MV-4-11 (cell line): ENCODE results near the gene CROT.

Experiments
- DNase-seq: peaks from one replicate; lab custom pipeline; 2025; lab: John Stamatoyannopoulos, UW

CROT gene

DNA sequence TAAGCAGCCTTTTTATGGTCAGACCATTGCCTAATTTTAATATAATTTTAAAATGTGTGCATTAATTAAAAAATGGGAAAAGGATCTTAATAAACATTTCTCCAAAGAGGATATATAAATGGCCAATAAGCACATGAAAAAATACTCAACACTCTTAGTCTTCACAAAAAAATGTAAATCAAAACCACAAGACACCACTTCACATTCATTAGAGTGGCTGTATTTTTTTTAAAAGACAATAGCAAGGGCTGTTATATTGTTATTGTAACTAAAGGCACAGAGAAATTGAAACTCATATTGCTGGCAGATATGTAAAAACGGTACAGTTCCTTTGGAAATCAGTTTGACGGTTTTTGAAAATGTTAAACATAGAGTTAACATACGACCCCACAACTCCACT, 3.2 kb upstream of the CROT start:
- no peak for DNase-seq

DNA sequence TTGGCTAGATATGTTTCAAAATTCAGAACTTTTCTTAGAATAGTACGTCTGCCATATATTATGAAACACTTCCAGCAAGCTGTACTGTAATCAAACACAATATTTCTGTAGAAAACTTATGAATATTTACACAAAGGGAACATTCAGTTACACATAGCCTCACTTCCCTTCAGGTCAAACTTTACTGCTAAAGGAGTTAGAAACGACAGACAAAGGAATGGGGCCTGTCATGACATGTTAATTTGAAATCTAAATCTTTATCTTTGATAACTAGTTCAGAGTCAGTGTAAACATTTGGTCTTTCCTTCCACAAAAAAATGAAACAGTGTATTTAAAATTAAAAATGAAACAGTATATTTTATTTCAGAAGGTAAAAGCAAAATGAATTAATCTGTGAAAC, 1.0 kb upstream of the CROT start:
- no peak for DNase-seq

DNA sequence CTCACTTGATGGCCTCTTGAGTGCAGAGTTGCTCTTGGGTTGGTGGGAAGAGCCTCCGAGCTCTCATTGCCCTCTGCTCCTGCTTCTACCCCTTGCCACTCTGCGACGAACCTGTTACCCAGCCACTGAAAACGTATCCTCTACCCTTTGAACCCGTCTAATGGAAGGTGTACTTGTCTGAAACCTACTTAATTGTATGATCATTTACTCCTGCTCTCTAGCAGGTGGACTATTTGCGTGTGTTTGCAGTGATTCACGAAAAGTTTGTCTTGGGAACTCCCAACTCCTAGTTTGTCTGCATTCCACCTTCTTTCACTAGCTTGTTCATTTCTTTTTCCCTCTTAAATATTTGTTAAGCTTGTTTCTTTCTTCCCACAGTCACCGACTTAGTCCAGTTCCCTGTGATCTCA, 503 bp downstream of the CROT start:
- no peak for DNase-seq

DNA sequence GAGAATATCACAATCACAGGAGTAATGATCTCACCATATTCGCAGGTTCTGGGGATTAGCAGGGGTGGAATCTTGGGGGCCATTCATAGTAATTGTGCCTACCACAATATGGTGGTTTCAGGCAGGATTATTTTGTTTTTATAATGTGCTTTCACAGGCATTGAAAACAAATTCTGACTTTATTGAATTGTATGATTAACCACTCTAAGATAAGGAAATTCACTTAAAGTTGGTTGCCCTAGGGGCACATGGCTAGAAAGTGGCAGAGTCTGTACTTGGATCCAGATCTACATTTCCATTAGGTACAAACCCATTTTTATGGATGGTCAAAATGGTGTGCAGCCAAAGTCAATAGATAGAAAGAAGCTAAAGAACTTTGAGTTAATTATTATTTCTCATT, 1.7 kb downstream of the CROT start:
- DNase-seq: no peak

DNA sequence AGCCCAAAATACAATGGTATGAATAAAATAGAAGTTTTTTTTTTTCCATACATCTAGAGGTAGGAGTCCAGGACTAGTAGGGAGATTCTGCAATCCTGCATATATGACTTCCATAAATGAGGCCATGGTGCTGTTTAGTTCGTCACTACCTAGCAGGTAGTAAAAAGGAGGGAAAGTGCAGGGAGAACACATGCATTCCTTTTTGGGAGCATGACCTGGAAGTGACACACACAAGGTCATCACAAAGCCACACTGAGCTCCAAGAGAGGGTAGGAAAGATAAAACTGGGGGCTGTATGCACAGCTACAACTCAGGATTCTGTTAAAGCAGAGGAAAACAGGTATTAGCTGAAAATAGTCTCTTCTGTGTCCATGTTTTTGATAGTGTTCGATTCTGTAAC, 2.2 kb downstream of the CROT start:
- DNase-seq: no peak

DNA sequence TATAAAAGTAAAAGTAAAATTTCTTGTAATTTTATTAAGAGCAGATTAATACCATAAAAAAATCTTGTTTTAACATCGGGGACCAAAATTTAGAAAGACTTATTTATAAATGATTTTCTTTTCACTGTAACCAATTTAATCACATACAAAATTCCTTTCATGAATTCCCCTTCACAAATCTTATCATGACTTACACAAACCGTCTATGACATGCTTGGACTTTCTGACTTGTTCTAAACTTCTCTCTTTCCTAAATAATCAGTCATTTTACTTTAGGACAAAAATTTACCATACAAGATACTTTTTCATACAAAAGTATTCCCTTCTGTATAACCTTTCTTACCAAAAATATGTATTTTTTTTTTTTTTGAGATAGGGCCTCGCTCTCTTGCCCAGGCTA, 9.3 kb downstream of the CROT start:
- no peak for DNase-seq

DNA sequence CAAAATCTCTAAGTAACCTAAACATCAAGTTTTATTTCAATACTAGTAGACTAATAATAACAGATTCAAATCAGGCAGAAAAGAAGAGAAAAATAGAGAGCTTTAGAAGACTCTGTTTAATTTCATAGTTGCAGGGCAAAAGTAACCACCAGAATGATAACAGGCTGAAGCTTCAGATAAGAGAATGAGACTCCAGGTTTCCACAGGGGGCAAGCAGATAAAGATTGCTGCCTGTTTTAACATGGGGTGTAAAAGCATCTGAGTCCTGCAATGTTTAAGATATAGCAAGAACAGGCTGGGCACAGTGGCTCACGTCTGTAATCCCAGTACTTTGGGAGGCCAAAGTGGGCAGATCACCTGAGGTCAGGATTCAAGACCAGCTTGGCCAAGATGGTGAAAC, 11.0 kb downstream of the CROT start:
- DNase-seq: no peak

DNA sequence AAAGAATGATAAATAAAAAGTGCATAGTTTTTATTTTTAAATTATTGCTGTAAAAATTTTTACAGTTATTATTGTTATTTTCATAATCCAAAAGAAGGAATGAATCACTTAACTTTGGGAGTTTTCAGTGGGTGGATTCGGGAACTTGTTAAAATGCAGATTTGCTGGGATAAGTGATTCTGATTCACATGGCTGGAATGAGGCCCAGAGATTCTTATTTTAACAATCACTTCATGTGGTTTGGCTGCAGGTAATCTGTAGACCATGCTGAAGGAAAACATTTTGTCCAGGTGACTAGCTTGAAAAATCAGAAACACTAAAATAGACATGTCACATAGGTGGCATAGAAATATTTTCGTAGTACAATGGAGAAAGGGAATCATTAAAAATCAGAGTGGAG, 13.9 kb downstream of the CROT start:
- no peak for DNase-seq

DNA sequence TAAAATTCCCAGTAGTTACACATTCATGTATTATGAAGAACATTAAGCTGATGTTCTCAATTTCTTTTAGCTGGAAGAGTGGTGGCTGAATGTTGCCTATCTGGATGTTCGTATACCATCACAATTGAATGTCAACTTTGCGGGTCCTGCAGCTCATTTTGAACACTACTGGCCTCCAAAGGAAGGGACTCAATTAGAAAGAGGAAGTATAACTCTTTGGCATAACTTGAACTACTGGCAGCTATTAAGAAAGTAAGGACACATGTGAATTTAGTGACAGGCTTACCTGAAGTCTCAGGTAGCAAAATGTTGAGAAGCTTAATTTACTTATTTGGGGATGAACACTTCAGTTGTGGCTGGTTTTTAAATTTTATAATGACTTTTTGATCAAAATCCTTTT, 15.9 kb downstream of the CROT start:
- peak; percentile 6 for DNase-seq

DNA sequence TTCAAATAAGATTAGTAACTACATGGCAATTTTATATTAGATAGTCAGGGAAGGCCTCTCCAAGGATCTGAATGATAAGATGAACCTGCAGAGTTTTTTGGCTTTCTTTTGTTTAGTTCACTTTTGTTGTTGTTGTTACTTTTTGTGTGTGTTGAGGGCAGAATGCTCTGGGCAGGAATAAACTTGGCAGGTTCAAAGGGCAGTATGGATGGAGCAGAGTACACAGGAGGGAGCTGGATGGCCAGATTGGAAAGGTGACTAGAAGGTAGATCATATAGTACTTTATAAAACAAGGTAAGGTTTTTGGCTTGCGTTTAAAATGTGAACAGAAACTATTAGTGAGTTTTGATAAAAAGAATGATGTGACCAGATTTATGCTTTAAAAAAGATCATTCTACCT, 17.9 kb downstream of the CROT start:
- no peak for DNase-seq

DNA sequence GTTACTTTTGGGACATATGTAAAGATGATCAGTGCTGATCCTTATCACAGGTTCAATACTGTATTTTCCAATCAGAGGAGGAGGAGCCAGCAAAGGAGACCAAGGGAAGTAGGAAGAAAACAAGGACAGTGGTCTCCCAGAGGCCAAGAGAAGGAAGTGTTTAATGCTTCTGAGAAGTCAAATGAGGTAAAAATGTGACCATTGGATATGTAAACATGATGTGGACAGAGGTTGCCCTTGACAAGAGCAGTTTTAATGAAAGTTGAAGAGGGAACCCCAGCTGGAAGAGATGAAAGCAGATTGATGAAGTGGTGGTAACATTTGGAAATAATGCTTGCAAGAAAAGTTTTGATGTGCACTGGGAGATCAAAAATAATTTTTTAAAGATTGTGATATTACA, 18.8 kb downstream of the CROT start:
- DNase-seq: no peak

DNA sequence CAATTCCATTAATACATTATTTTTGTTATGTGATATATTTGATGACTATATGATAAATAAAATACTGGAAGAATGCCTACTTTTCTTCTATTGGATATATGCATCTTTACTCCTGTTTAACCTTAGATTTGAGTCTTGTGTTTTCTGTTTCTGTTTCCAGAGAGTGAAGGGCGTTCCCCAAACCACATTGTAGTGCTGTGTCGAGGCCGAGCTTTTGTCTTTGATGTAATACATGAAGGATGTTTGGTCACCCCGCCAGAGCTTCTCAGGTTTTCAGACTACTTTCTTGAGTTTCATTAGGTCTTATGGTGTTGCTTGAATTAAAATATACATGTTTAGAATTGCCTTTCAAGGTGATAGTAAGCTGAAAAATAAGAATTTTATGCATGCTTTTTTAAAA, 23.8 kb downstream of the CROT start:
- no peak for DNase-seq

DNA sequence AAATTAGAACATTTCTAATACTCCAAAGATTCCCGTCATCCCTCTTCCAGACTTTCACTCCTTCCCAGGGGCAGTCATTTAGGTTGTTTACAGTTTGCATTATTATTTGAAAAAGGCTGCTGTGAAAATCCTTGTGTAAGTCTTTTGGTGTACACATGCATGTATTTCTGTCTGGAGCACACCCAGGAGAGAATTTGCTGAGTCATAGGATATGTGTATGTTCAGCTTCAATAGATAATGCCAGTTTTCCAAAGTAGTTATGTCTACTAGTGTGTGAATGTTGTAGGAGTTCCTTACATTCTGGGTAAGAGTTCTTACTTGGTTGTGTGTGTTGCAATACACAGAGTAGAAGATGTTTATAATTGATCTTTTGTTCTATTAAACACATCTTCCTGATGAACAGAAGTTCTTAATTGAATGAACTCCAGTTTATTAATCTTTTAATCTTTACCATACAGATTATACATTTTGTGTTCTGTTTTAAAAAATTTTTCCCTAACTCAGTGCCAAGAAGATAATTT, 25.3 kb downstream of the CROT start:
- no peak for DNase-seq

DNA sequence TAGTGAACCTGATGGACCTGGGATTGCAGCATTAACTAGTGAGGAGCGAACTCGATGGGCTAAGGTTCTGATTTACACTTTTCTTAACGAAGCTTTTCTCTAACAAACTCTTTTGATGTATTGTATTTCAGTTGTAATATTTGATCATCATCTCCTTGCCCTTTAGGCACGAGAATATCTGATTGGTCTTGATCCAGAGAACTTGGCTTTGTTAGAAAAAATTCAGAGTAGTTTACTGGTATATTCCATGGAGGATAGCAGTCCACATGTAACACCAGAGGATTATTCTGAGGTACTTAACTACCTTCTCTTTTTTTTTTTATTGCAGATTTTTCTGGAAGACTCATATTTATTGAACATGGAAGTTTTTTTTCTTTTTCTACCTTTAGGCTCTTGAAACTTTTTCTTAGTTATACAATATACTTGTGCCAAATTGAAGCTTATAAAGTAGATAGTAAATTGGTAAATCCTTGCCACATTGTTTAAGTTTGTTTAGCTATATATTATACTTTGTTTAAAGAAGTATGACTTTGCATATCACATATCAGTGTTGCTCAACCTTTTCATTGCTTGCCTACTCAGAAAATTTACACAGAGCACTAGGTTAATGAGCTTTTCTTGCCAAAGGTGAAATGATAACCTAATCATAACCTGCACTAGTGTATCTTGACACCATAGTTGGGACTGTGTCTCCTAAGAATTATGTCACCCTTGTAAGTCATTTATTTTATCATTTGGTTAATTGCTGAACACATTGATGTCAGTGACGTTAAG, 30.4 kb downstream of the CROT start:
- no peak for DNase-seq

DNA sequence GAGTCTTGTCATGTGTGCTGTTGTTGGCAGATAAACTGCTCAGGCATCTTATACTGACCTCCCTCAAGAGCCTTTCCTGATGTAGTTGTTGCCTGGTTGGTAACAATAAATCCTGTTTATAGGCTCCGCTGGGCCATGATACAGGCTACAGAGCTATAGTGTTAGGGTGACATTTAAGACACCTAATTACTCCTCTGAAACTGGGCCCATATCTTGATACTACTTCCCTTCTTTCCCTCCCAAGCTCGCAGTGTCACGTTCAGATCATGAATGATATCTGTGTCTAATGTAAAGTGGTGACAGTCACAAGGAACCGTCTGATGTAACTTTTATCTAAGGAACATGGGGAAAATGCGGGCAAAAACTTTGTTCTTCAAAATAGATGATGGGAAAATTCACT, 35.4 kb downstream of the CROT start:
- DNase-seq: no peak

DNA sequence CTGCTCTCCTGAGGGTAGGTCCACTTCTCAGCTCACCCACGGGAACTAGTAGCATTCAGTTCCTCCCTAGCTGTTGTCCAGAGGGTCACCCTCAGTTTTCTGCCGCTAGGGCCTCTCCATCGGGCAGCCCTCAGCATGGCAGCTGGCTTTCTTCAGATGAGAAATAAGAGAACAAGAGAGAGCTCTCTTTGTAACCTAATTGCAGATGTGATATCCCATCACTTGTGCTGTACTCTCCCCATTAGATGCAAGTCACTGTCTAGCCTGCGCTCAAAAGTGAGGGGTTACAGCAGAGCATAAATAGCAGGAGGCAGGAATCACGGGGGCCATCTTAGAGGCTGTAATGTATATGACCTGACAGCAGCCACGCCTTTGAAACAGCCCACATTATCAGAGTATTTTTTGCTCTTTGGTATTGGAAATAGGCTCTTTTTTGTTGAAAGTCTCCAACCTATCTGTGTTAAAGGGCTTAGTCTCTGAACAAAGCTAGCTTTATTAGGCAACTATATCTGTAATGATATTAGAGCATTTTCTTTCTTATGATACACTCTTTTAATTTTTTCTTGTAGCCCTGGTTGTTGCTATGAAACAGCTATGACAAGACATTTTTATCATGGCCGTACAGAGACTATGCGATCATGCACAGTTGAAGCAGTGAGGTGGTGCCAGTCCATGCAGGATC, 45.7 kb downstream of the CROT start:
- no peak for DNase-seq

DNA sequence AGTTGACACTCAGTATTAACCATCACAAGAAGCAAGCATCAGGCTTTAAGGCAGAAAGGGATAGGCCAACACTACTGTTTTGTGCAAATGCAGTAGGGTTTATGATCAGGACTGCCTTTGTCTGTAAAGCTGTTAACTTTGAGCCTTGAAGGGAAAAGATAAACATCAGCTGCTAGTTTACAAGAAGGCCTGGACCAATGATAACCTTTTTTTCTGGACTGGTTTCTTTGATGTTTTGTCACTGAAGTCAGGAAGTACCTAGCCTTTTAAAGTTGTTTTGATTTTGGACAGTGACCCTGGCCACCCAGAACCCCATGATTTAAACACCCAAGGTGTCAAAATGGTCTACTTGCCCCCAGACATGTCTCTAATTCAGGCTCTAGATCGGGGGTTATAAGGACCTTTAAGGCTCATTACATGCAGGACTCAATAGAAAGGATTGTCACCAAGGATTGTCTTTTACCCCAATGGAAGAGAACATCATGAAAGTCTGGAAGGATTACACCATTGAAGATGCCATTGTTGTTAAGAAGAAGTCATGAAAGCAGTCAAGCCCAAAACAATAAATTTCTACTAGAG, 50.1 kb downstream of the CROT start:
- DNase-seq: no peak

DNA sequence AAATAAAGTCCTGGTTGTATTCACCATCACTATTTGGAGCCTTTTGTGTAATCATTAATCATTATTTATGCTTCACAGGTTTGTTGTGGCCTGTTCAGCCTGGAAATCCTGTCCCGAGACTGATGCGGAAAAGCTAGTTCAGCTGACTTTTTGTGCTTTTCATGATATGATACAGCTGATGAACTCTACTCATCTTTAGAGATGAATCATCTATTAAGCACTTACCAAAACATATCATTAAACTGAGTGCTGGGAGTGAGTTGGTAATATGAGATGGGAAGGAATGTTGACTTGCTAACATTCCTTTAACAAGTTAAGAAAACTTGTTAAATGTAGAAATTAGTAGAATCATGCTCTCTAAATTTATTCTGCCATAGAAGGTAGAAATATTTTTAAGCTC, 53.0 kb downstream of the CROT start:
- DNase-seq: no peak

DNA sequence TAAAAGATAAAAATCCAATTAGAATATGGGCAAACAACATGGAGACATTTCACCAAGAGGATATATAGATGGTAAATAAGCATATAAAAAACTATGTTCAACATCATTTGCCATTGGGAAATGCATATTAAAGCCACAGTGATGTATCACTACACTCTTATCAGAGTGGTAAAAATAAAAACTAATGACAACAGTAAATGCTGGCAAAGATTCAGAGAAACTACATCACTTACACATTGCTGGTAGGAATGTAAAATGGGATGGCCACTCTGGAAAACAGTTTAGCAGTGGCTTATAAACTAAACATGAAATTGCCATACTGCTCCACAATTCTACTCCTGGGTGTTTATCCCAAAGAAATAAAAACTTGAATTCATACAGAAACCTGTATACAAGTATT, 59.2 kb downstream of the CROT start:
- DNase-seq: no peak

DNA sequence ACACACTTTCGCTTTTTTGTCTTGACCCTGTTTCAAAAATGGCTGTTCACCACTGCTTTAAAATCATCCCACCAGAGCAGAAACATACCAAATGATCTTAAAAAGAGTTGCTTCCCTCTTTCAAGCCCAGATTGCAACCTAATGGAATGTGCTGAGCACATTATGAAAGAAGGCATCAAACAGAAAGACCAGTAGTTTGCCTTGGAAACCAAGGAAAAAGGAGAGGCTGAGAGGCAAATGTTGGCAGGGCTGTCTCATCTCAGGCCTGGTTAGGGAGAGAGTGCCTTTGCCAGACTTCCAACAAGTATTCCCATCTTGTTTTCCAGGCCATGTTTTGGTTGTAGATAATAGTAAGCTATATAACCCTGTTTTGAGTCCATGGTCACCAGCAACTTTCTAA, 65.7 kb downstream of the CROT start:
- no peak for DNase-seq

DNA sequence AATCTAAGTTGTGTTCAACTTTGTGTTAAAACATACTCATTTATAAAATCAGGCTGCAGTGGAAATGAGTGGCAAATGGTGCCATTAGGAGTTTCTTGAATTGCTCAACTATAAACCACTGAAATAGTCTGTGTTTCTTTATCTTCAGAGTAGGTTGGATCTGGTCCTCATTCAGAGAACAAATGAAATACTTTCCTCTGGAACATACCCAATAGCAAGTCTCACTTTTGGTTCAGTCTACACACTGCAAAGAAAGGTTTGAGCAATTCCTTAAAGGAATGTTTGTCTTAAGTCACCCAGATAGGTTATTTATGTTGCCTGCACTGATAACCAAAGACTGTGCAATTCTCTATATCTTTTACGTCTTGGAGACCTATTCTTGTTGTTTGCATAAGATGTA, 67.6 kb downstream of the CROT start:
- DNase-seq: no peak

DNA sequence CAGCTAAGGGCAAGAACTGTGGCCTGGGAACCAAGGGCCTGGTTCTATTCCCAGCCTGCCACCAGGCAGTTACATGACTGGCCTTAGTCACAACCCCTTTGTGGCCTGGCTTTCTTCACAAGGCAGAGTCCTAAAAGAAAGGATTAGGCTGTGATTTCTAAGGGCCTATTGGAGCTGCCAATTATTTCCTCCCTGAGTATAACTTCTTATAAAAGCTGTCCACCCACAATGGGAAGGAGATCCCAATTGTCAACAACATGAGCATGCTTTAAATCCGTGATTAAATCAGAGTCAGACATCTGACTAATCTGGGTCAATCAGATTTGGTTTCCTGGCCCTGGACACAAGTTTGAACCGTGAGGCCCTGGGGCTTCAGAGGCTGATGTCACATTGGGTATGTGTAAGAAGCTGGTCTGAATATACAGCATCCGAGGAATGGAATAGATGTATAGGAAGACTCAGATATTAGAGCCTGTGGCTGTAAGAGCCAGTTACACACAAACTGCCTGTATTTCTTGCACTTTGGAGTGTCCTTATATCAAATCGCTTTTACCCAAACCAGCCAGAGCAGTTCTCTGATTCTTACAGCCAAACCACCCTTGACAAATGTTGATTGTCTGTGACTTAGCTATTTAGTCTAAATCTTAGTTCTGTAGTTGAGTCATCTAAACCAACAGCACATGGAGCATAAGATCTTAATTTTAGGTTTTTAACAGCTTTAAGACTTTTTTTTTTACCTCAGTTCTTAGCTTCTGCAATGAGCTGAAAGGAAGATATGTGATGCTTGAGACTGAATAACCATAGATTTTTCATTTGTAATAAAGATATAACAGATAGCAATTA, 68.7 kb downstream of the CROT start:
- no peak for DNase-seq

DNA sequence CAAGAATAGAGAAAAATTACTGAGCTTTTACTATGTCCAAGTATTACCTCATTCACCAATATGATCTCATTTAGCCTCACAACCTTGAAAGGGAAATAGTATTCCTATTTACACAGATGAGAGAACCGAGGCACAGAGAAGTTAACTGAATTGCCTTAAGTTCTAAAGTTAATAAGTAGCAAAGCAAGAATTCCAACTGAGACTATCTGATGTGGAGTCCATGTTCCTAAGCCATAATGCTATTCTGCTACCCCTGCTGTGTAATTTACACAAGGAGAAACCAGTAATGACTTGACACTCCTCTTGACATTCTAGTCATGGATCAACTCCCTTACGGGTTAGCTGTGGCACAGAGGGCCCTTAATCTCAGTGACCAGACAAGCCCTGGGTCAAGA, 69.3 kb downstream of the CROT start:
- no peak for DNase-seq
